Activated CD4-positive, alpha-beta memory T cell treated with anti-CD3 and anti-CD28 coated beads, Interleukin-2, amount 10 ng/mL, durations not matched to agents 7 days and 5 days (primary cell): Measurements from ENCODE around the gene FLT3. TPM values are rescaled to one million over a fixed set of nuclear protein-coding genes. Genes with fewer than 3 reads are reported as not detected.

Experiments used
- total RNA-seq, 2 experiments: library from RNA; stranded (reverse); gene quantifications; one replicate each; pipeline ENCODE4 v1.2.3, GENCODE V29; 2021

The FLT3 gene
- total RNA-seq, 2 experiments from 2014 or later = not detected

Other genes with a start within 250 kb of the FLT3 start
- gene PDX1, start 180.6 kb downstream of the FLT3 start, total RNA-seq = not detected
- gene CDX2, start 131.3 kb downstream of the FLT3 start, total RNA-seq = not detected
- not detected for gene URAD, start 111.9 kb downstream of the FLT3 start, total RNA-seq
- gene PAN3, start 38.0 kb upstream of the FLT3 start, total RNA-seq = 10 to 100 TPM; 37.7 to 40.1 TPM